Liver (tissue), 9 donors: ENCODE results near the gene ABT1. TPM values are rescaled to one million over a fixed set of nuclear protein-coding genes. Genes with fewer than 3 reads are reported as not detected.

Experiments used
- DNase-seq: peaks from one replicate; pipeline ENCODE4 v3.0.0-alpha.2; 2017; ENCODE audit warnings: low spot score
- H3K27ac ChIP-seq, 2 donors: one replicate each; pipeline ENCODE4 v1.7.0; 2013; ENCODE audit warnings: inconsistent platforms in 2 of 2, low read length in 2 of 2, control low read depth in 1 of 2, low read depth in 1 of 2, mild to moderate bottlenecking in 1 of 2
- H3K27me3 ChIP-seq, 4 donors: one replicate each; pipeline versions ENCODE4 v1.6.1 to v1.7.0; 2013; ENCODE audit warnings: low read length in 3 of 4, inconsistent platforms in 1 of 4, mild to moderate bottlenecking in 1 of 4, moderate library complexity in 1 of 4; ENCODE audit not compliant: control insufficient read depth in 4 of 4, insufficient read depth in 4 of 4
- H3K36me3 ChIP-seq, 4 donors: one replicate each; pipeline versions ENCODE4 v1.6.1 to v1.7.0; 2013; ENCODE audit warnings: low read length in 3 of 4, mild to moderate bottlenecking in 3 of 4, low read depth in 1 of 4, moderate library complexity in 1 of 4; ENCODE audit not compliant: control insufficient read depth in 4 of 4, insufficient read depth in 3 of 4
- H3K4me1 ChIP-seq, 4 donors: one replicate each; pipeline versions ENCODE4 v1.6.1 to v1.7.0; 2013; ENCODE audit warnings: low read length in 3 of 4, mild to moderate bottlenecking in 3 of 4, moderate library complexity in 1 of 4; ENCODE audit not compliant: control insufficient read depth in 4 of 4, insufficient read depth in 4 of 4
- H3K4me3 ChIP-seq, 3 donors: one replicate each; pipeline versions ENCODE4 v1.6.1 to v1.7.0; 2013; ENCODE audit warnings: low read length in 3 of 3, control low read depth in 1 of 3, low read depth in 1 of 3, mild to moderate bottlenecking in 1 of 3
- H3K9ac ChIP-seq, 2 donors: one replicate each; pipeline ENCODE4 v1.7.0; 2013; ENCODE audit warnings: low read length in 2 of 2, mild to moderate bottlenecking in 2 of 2, moderate library complexity in 2 of 2, control low read depth in 1 of 2, low read depth in 1 of 2
- H3K9me3 ChIP-seq, 4 donors: one replicate each; pipeline versions ENCODE4 v1.6.1 to v1.7.0; 2013; ENCODE audit warnings: low read length in 3 of 4; ENCODE audit not compliant: control insufficient read depth in 4 of 4
- EGR1 ChIP-seq, 2 donors: IDR thresholded peaks; 2 replicates each; pipeline ENCODE4 v1.6.1; 2016 to 2018; ENCODE audit warnings: antibody characterized with exemption in 2 of 2, low read depth in 2 of 2
- FOXA1 ChIP-seq: IDR thresholded peaks from 2 replicates; pipeline ENCODE4 v1.6.1; 2016; ENCODE audit warnings: antibody characterized with exemption
- FOXA2 ChIP-seq: IDR thresholded peaks from 2 replicates; pipeline ENCODE4 v1.6.1; 2016; ENCODE audit warnings: antibody characterized with exemption
- GABPA ChIP-seq, 2 donors: IDR thresholded peaks in 1 of 2; conservative IDR thresholded peaks in 1 of 2; 2 replicates each; pipeline ENCODE4 v1.6.1; 2016; ENCODE audit warnings: antibody characterized with exemption in 2 of 2, mild to moderate bottlenecking in 1 of 2, moderate library complexity in 1 of 2
- HNF4A ChIP-seq, 2 donors: conservative IDR thresholded peaks; 2 replicates each; pipeline ENCODE4 v1.6.1; 2016; ENCODE audit warnings: antibody characterized with exemption in 2 of 2, mild to moderate bottlenecking in 2 of 2
- HNF4G ChIP-seq: IDR thresholded peaks from 2 replicates; pipeline ENCODE4 v1.6.1; 2016; ENCODE audit warnings: antibody characterized with exemption
- JUND ChIP-seq, 2 donors: IDR thresholded peaks; 2 replicates each; pipeline ENCODE4 v1.6.1; 2016; ENCODE audit warnings: antibody characterized with exemption in 2 of 2
- NR2F2 ChIP-seq: IDR thresholded peaks from 2 replicates; pipeline ENCODE4 v1.6.1; 2016; ENCODE audit warnings: antibody characterized with exemption
- RAD21 ChIP-seq, 2 donors: IDR thresholded peaks; 2 replicates each; pipeline ENCODE4 v1.6.1; 2016; ENCODE audit warnings: antibody characterized with exemption in 2 of 2, mild to moderate bottlenecking in 2 of 2
- RXRA ChIP-seq, 2 donors: IDR thresholded peaks; 2 replicates each; pipeline ENCODE4 v1.6.1; 2017 to 2018; ENCODE audit warnings: antibody characterized with exemption in 2 of 2, mild to moderate bottlenecking in 1 of 2
- SP1 ChIP-seq: IDR thresholded peaks from 2 replicates; pipeline ENCODE4 v1.6.1; 2018; ENCODE audit warnings: antibody characterized with exemption, mild to moderate bottlenecking
- TAF1 ChIP-seq: conservative IDR thresholded peaks from 2 replicates; pipeline ENCODE4 v1.6.1; 2016; ENCODE audit warnings: antibody characterized with exemption, mild to moderate bottlenecking
- YY1 ChIP-seq: IDR thresholded peaks from 2 replicates; pipeline ENCODE4 v1.6.1; 2016; ENCODE audit warnings: antibody characterized with exemption, mild to moderate bottlenecking
- WGBS: extraction: QIAGEN DNeasy Blood & Tissue Kit; methylation state at CpG from one replicate; pipeline ENCODE4 v1.1.7; 2013; 5-methylcytosine and 5-hydroxymethylcytosine counted together
- polyA plus RNA-seq, 2 donors: library from polyadenylated mRNA; stranded (reverse) in 1 of 2; unstranded in 1 of 2; fragments of 200-250 nt in 1 of 2; fragments of >200 nt in 1 of 2; fragmentation: Nextera tagmentation in 1 of 2; extraction: Ambion mirVana in 1 of 2; gene quantifications; one replicate each; pipeline versions ENCODE4 v1.2.1 to v1.2.3, GENCODE V29; 2013 to 2015
- total RNA-seq, 2 donors: library from RNA; depleted of rRNA; stranded (reverse); fragments of >200 nt; gene quantifications; one replicate each; pipeline ENCODE4 v1.2.3, GENCODE V29; 2014
- TF ChIP-seq, protein P1 (sequence below): IDR thresholded peaks from 2 replicates; pipeline ENCODE4 v1.6.1; 2016; ENCODE audit warnings: antibody characterized with exemption
- TF ChIP-seq, protein P2 (sequence below): IDR thresholded peaks from 2 replicates; pipeline ENCODE4 v1.6.1; 2016; ENCODE audit warnings: antibody characterized with exemption
- TF ChIP-seq, protein P3 (sequence below): IDR thresholded peaks from 2 replicates; pipeline ENCODE4 v1.6.1; 2016; ENCODE audit warnings: antibody characterized with exemption, mild to moderate bottlenecking
- TF ChIP-seq, protein P4 (sequence below): IDR thresholded peaks from 2 replicates; pipeline ENCODE4 v1.6.1; 2016; ENCODE audit warnings: antibody characterized with exemption
- TF ChIP-seq, protein P5 (sequence below): fragments of 150-350 bp; IDR thresholded peaks from 2 replicates; pipeline ENCODE4 v1.5.1; 2017; ENCODE audit warnings: improper control_type of control experiment, low read depth, low read length; ENCODE audit not compliant: missing input control
- donor health status: healthy.
- donor health status: healthy.
- donor health status: healthy.
- donor health status: healthy.
- donor health status: healthy.

ABT1 gene
- total and polyA plus RNA-seq, 4 donors = 8.3 to 13.0 (median 10.0) TPM

DNA sequence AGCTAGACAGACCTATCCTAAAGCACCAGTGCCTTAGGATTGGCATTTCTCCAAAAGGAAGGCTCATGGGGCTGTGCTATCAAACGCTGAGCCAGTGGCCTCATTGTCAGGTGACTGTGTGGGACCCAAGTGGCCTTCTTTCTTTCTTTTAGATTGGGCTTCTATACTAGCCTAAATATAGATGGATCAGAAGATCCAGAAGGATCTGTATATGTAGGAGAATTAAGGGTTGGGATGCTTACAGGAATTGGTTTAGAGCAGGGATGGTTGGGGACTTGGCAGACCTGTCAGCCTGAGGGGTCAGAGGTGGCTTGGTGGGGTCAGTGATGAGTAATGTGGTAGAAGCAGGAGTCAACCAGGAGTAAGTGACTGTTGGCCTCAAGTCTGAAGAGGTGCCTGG is 14.8 kb downstream of the ABT1 start:
- H3K9ac ChIP-seq = no peak overlapping the region
- no peak for DNase-seq
- no peak overlapping the region for H3K27ac ChIP-seq
- TF ChIP-seq HNF4A (conservative IDR thresholded peaks at IDR 0.05) = no peak
- no peak for TF ChIP-seq RAD21 (IDR thresholded peaks at IDR 0.05)
- TF ChIP-seq HNF4G = no peak
- TF ChIP-seq JUND (IDR thresholded peaks at IDR 0.05) = no peak
- TF ChIP-seq, protein P1, sequence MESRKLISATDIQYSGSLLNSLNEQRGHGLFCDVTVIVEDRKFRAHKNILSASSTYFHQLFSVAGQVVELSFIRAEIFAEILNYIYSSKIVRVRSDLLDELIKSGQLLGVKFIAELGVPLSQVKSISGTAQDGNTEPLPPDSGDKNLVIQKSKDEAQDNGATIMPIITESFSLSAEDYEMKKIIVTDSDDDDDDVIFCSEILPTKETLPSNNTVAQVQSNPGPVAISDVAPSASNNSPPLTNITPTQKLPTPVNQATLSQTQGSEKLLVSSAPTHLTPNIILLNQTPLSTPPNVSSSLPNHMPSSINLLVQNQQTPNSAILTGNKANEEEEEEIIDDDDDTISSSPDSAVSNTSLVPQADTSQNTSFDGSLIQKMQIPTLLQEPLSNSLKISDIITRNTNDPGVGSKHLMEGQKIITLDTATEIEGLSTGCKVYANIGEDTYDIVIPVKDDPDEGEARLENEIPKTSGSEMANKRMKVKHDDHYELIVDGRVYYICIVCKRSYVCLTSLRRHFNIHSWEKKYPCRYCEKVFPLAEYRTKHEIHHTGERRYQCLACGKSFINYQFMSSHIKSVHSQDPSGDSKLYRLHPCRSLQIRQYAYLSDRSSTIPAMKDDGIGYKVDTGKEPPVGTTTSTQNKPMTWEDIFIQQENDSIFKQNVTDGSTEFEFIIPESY = no peak
- no peak for TF ChIP-seq FOXA1
- no peak for TF ChIP-seq FOXA2
- TF ChIP-seq, protein P2, sequence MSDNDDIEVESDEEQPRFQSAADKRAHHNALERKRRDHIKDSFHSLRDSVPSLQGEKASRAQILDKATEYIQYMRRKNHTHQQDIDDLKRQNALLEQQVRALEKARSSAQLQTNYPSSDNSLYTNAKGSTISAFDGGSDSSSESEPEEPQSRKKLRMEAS = no peak
- TF ChIP-seq EGR1 (IDR thresholded peaks at IDR 0.05; ENCODE audit: low read depth in 2 of 2) = no peak
- TF ChIP-seq, protein P3, sequence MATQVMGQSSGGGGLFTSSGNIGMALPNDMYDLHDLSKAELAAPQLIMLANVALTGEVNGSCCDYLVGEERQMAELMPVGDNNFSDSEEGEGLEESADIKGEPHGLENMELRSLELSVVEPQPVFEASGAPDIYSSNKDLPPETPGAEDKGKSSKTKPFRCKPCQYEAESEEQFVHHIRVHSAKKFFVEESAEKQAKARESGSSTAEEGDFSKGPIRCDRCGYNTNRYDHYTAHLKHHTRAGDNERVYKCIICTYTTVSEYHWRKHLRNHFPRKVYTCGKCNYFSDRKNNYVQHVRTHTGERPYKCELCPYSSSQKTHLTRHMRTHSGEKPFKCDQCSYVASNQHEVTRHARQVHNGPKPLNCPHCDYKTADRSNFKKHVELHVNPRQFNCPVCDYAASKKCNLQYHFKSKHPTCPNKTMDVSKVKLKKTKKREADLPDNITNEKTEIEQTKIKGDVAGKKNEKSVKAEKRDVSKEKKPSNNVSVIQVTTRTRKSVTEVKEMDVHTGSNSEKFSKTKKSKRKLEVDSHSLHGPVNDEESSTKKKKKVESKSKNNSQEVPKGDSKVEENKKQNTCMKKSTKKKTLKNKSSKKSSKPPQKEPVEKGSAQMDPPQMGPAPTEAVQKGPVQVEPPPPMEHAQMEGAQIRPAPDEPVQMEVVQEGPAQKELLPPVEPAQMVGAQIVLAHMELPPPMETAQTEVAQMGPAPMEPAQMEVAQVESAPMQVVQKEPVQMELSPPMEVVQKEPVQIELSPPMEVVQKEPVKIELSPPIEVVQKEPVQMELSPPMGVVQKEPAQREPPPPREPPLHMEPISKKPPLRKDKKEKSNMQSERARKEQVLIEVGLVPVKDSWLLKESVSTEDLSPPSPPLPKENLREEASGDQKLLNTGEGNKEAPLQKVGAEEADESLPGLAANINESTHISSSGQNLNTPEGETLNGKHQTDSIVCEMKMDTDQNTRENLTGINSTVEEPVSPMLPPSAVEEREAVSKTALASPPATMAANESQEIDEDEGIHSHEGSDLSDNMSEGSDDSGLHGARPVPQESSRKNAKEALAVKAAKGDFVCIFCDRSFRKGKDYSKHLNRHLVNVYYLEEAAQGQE = no peak
- TF ChIP-seq, protein P4, sequence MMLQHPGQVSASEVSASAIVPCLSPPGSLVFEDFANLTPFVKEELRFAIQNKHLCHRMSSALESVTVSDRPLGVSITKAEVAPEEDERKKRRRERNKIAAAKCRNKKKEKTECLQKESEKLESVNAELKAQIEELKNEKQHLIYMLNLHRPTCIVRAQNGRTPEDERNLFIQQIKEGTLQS = no peak
- TF ChIP-seq GABPA (IDR thresholded peaks at IDR 0.05 in 1 of 2, conservative IDR thresholded peaks at IDR 0.05 in 1 of 2) = no peak
- no peak for TF ChIP-seq RXRA (IDR thresholded peaks at IDR 0.05)
- TF ChIP-seq NR2F2 = no peak
- no peak for TF ChIP-seq TAF1
- TF ChIP-seq YY1 = no peak
- TF ChIP-seq SP1 = no peak
- TF ChIP-seq, protein P5, sequence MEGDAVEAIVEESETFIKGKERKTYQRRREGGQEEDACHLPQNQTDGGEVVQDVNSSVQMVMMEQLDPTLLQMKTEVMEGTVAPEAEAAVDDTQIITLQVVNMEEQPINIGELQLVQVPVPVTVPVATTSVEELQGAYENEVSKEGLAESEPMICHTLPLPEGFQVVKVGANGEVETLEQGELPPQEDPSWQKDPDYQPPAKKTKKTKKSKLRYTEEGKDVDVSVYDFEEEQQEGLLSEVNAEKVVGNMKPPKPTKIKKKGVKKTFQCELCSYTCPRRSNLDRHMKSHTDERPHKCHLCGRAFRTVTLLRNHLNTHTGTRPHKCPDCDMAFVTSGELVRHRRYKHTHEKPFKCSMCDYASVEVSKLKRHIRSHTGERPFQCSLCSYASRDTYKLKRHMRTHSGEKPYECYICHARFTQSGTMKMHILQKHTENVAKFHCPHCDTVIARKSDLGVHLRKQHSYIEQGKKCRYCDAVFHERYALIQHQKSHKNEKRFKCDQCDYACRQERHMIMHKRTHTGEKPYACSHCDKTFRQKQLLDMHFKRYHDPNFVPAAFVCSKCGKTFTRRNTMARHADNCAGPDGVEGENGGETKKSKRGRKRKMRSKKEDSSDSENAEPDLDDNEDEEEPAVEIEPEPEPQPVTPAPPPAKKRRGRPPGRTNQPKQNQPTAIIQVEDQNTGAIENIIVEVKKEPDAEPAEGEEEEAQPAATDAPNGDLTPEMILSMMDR = no peak
- 68% methylated on average over 1 of the region's 1 CpG for WGBS
- H3K4me1 ChIP-seq = peaks cover 2 to 11% (median 4%) of the 10 kb centered on the region in 4 donors
- H3K36me3 ChIP-seq = no peaks in the 10 kb centered on the region
- H3K4me3 ChIP-seq = no peak overlapping the region
- H3K9me3 ChIP-seq = peaks cover 0 to 4% (median 1%) of the 10 kb centered on the region in 4 donors
- peaks cover 0 to 14% (median 7%) of the 10 kb centered on the region in 4 donors for H3K27me3 ChIP-seq
